ENCODE data around the gene STRAP.
"Not testable (repeated sequence)": the region's sequence is repeated elsewhere in the genome, so short reads cannot be mapped to it uniquely, and the experiment has no call there.

The STRAP gene

DNA sequence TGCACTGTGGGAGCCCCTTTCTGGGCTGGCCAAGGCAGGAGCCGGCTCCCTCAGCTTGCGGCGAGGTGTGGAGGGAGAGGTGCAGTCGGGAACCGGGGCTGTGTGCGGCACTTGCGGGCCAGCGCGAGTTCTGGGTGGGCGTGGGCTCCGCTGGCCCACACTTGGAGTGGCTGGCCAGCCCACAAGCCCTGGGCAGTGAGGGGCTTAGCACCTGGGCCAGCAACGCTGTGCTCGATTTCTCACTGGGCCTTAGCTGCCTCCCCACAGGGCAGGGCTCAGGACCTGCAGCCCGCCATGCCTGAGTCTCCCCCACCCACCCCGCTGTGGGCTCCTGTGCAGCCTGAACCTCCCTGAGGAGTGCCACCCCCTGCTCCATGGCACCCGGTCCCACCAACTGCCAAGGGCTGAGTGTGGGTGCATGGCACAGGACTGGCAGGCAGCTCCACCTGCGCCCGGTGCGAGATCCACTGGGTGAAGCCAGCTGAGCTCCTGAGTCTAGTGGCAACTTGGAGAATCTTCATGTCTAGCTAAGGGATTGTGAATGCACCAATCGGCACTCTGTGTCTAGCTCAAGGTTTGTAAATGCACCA, 7.5 kb upstream of the STRAP start:
- not testable (repeated sequence) for DNase-seq

DNA sequence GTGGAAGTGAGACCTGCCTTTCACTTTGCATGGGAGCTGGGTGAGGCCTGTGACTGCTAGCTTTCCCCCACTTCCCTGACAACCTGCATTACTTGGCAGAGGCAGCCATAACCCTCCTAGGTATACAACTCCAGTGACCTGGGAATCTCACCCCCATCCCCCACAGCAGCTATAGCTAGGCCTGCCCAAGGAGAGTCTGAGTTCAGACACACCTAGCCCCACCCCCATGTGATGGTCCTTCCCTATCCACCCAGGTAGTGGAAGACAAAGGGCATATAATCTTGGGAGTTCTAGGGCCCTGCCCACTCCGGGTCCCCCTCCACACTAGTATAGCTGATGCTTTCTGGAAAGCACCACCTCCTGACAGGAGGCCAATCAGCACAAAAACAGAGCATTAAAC, 6.3 kb upstream of the STRAP start:
- DNase-seq = no peak

DNA sequence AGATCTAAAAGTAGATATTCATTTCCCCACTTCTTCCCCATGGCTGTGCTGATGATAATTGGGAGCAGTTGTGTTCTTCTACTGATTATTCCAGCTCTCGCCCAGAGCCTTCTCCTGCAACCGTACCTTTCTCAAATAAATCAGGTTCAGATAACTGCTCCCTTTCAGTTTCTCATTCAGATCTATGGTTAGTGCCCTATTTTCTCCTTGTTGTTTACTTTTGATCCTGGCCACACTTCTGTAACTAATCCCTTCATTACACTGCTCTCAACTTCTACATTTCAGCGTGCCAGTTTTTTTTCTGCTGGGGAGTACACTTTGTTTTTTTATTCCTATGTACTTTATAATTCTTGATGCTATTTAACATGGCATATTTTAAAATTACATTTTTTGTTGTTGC, 2.8 kb upstream of the STRAP start:
- DNase-seq = no peak

DNA sequence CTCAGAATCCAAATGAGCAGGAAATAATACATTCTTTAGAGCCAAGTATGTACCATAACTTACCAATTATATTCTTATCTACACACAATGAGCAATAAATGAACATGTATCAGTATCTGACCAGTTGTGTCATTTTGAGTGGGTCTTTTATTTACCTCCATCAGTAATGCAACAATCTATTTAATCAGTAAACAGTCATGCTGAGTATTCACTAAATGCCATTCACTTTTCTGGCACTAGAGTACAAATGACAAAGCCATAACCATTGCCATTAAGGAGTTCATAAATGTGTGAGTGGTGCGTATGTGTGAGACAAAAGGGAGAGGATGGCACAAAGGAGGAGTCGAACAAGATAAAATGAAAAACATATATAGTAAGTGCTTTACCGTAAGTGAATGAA, 1.5 kb upstream of the STRAP start:
- no peak for DNase-seq

DNA sequence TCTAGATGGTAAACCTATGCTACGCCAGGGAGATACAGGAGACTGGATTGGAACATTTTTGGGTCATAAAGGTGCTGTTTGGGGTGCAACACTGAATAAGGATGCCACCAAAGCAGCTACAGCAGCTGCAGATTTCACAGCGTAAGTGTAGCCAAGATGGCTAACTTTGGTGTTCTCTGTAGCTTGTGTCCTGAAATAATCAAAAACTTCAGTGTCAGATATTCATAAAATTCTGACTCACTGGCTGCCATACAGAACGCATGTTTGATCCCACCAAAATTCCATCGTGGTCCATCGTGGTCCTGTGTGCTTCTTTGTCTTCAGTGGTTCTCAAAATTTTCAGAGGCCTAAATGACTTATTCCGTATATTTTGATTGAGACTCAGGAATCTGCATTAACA, 1.3 kb downstream of the STRAP start:
- no peak for DNase-seq

DNA sequence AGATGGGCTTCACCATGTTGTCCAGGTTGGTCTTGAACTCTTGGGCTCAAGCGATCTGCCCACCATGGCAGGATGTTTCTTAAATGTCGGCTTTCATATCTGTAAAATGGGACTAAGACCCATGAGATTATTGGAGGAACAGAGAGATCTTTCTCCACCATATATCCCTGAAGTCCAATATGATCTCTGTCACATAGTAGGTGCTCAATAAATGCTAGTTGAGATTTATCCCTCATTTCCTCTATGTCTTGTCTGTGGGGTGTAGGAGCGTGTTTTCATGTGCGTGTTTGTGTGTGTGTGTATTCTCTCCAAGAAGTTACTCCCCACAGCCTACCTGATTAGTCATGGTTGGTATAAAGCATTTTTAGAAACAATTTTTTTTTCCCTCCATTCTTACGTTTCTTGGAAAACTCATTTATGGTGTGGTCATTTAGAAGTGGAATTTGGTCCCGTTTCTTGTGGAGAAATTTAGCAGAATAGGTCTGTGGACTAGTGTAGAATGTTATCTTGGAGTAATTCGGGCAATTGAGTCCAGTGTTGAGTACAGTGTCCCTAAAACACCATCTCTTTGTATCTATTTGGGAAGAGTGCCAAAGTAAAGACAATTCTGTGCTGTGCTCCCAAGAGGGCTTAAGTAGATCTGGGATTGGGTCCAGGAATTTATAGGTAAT, 4.3 kb downstream of the STRAP start:
- DNase-seq = no peak

DNA sequence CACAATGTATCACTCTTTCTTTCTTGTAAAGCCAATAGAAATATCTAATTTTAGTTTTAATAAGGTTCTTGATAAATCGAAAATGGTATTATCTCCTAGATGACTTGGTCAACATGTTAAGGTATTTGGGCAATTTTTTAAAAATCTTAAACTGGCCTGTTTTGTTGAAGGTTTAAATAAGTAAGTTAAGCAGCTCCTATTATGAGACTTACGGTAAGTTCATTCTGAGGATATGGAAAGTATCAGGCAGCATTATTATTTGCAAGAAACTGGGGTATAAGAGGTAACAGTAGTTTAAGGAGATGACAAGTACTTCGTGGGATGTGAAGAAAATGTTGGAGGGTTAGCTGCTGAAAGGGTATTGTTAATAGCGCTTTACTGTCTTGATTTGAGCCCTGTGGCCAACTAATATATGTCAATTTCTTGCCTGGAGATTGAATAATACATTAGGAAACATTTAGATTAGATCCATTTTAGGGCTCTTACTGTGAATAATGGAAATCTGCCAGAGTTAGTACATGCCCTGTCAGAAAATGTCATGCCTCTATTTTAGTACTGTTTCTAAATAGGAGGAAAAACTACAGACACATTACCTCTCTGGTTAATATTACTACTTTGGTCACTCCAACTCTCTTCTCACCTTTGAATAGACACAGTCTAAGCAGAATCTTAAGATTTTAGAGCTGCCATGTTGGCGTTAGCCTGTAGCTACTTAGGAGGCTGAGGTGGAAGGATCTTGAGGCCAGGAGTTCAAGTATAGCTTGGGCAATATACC, 5.0 kb downstream of the STRAP start:
- no peak for DNase-seq

DNA sequence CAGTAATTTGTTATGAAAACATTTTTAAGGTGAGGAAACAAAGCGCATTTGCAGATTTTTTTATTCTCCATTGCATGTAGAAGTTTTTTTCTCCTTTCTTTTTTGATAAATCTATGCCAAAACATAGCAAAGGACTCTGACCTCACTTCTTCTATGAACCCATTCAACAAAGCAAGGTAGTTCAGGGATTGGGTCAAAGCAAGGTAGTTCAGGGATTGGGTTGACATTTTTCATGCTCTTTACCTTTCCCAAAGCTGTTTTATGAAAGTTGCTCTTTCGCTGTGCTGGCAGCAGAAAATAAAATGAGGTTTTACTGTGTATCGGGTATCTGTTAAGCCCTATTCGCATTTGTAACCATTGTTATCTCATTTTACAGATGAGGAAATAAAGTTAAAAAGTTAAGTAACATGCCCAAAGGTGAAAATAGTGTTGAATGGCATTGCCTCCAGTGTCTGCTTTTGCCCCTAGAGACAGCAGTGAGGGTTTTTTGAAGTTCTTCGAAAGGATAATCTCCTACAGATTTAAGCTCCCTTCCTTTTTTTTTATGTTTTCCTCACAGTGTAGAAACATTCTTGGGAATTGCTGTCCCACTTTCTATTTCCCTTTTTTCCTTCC, 10.6 kb downstream of the STRAP start:
- DNase-seq = no peak

DNA sequence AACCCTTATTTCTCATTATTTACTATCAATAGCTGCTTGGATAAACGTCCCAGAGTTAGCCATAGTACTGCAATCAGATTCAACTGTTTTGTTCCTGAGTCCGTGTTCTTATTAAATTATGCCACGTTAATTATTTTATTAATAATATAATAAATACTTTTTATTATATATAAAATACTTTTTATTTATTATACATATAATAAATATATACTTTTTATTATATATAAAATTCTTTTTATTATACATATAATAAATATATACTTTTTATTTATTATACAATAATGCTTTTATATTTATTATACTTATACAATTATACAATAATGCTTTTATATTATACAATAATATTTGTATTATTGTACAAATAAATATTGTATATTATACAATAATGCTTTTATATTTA, 11.1 kb downstream of the STRAP start:
- DNase-seq = no peak

DNA sequence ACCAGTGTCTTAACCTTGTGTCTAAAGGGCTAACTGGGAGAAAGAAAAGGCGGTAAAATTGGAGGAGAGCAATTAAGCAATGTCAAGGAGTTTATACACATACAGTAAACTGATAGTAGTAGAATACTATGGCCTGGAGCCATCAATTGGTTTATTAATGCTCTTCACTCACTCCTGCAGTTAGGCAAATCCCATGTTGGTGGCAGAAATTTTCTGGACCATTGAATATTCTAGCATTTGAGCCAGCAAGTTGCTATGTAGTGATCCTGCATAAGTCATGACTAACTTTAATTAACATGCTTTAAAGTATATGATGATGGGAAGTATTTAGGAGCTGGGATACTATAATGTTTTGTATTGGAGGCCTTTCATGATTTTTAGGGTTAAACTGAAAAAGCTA, 14.7 kb downstream of the STRAP start:
- DNase-seq = no peak

DNA sequence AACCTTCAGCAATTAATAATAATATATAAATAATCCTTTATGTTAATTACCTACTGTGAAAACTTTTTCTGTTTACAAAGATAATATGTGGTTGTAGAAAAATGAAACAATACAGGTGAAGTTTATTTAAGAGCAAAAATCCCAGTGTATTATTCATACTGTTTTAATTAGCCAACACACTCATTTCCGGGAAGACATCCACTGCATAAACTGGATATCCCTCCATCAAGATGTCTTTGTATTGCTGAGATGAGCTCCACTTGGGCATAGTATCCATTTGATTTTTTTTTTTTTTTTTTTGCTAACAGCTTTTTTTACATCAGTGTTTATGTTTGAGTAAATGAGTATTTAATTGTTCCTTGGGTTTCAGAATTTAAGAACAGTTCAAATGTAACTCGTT, 15.2 kb downstream of the STRAP start:
- DNase-seq = no peak

DNA sequence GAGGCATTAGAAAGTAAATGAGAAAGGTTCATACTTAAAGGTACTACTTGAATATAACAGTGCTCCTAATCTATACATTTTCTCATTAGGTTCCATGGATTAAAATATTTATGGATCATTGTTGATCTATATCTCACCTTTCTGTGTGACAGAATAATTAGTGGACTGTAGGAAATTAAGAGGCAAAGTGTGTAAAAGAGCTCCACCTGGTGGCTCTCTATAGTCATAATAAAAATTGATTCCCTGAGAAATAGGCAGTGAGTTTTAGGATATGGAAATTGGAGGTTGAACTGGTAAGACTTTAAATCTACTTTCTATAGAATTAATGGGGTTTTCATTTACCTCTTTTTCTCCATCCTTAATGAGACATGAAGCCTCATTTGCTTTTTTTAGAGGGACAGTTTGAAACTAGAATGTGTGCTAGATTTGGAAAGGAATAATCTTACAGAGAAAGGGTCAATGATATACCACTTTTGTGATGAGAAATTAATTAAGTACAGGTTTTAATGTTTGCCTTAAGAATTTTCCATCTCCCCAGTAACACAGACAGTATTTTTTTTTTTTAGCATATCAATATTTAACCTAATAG, 17.2 kb downstream of the STRAP start:
- DNase-seq = no peak

DNA sequence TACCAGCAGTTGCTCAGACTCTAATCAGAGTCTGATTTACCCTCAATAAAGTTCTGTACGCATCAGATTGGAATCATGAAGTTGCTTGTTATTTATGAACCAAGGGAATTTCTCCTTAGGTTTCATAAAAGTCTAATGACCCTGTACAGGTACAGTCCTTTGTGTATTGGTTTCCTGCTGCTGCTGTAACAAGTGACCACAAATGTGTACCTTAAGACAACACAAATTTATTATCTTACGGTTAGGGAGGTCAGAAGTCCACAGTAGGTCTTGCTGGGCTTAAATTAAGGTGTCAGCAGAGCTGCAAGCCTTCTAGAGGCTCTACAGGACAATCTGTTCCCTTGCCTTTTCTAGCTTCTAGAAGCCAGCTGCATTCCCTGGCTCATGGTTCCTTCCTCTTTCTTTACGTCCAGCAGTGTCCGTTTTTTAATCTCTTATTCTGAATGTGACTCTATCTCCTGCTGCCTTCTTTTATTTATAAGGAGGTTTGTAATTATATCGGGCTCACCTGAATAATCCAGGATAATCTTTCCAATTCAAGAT, 22.3 kb downstream of the STRAP start:
- no peak for DNase-seq

DNA sequence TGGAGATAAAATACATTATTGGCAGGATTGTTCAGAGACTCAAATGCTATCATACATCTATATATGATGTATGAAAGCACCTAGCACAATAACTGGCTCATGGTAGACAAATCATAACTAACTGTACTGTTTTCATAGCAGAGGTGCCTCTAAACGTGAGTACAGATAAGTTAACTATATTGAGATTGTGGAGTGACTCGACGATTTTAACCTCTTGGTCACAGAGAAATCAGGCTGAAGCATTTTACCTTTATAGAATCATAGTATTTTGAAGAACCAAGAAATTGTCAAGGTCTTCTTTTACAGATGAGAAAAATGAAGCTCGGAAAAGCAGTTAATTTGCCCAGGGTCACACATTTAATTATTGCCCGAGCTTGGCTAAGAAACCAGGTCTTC, 28.3 kb downstream of the STRAP start:
- DNase-seq = no peak

DNA sequence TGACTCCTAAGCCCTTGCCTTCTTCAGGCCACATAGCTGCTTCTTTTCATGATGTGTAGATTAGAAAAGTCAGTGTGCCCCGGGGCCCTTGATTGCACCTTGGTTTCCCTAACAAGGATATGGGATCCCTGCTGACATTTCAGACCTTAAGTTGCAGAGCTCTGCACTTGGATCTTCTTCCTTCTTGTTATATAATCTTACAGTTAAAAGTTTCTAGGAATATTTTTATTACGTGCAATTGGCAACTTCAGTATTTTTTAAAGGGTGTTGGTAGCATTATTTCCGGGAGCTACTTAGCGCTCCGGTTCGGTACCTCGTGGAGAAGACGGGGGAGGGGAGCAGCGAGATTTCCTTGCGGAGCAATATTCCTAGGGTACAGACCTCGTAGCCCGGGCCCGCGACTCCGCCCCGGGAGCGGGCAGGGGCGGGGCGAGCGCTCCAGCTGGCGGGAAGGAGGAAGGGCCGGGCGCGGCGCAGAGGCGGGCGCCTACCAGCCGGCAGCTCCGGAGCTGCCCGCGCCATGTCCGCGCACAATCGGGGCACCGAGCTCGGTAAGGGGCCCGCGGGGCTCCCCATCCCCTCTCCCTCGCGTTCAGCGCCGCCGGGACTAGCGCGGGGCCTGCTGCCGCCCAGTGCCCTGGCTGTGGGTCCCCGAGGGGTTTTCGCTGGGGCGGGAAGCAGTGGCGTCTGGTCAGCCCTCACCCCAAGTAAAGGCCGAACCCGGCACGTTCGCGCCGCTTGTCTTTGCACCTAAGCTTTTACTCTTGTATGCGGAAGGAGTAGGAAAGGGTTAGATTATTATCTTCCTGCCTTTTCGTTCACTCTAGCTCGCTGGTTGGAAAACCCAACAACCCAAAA, 28.9 kb downstream of the STRAP start, which contains the start of gene DERA:
Gene DERA (plus strand): TSS at position 469 of the 858 bp plus-strand sequence. CDS start 52 bp downstream, at position 521.
- peak; percentile 33 for DNase-seq

DNA sequence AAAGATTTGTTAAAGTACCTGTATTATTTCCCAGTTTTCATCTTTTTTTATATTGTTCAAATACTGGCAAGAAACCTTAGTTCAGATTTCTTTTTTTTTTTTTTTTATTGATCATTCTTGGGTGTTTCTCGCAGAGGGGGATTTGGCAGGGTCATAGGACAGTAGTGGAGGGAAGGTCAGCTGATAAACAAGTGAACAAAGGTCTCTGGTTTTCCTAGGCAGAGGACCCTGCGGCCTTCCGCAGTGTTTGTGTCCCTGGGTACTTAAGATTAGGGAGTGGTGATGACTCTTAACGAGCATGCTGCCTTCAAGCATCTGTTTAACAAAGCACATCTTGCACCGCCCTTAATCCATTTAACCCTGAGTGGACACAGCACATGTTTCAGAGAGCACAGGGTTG, 29.7 kb downstream of the STRAP start:
- not testable (repeated sequence) for DNase-seq

DNA sequence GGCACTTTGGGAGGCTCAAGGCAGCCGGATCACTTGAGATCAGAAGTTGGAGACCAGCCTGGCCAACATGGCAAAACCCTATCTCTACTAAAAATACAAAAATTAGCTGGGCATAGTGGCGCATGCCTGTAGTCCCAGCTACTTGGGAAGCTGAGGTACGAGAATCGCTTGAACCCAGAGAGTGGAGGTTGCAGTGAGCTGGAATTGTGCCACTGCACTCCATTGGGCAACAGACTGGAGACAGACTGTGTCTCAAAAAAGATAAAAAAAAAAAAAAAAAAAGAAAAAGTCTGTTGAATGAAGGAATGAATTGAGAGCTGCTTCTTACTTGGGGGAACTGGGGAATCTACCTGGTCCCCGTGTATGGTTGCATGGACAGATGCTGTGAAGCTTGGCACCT, 31.9 kb downstream of the STRAP start:
- DNase-seq = not testable (repeated sequence)

DNA sequence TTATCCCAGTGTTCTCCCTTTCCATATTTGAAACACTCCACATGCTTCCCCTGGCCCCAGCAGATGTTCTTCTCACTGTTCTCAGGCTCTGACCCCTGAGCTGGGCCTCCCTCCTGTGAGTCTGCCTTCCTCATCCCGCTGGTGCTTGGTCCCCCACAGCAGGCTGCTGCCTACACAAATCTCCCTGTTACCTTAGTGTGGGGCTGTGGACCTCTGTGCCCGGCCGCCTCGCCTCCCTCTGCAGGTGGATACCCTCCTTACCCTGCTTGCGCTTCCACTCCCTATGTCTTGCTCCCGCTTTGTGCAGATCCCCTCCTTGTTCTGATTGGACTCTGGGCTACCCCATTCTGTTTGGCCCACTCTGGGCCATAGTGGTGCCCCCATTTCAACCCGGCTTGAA, 35.9 kb downstream of the STRAP start:
- DNase-seq = no peak

DNA sequence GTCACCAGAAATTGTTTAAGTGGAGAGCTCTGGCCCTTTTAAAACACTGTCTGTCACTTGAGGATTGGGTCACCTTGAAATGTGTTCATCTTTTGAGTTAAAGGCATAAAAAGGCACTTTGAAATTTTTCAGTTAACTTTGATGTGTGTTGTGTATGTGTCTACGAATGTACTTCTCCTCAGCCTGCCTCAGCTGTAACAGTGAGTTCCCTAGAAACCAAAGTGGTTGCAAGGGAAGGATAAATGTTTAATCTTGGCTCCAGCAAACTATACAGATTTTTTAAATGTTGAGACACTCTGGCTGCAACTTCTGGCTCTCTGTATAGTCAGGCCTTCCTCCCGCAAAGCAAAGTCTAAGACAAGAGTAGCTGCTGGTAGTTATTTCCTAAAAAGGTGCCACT, 37.2 kb downstream of the STRAP start:
- no peak for DNase-seq

DNA sequence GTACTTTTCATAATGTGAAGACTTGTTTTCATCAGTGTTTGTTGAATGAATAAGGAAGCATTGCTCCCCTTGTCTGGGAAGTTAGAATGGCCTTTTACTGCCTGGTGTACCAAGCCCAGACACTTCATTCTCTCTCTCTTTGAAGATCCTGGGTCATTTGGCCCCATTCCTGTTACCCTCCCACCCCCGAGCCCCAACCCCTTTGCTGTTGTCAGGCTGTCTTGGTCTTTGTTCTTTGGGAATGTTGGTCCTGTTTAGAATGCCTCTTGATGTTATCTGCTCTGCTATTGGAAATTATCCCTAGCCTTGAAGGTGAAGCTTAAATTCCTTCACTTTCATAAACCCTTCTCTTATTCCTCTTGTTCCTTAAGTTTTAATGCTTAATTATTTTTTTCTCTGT, 42.8 kb downstream of the STRAP start:
- DNase-seq = no peak

DNA sequence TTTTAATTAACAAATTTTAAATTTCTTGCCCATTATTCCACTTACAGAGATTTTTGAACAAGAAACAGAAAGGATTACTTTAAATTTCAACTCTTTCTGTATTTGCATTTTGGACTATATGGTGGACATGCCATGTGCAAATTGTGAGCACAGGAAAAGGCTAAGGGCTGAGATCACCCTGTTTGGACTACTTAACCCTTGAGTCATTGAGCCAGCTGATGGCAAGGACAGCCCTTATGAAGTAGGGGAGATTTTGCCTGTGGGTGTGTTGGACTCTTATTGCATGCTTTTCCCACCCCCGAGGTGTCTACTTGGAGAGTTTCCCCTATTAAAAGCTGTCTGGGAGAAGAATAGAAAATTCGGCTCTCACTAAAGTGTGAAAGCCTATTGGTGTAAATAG, 46.2 kb downstream of the STRAP start:
- DNase-seq = no peak

Data from GOT3 (cell line).